GM12874 (cell line): ENCODE measurements around the gene GALNT11.

Experiments
- TF ChIP-seq, protein P1 (sequence below): IDR thresholded peaks from 2 replicates; pipeline ENCODE4 v1.5.1; 2011; ENCODE audit warnings: low read depth, mild to moderate bottlenecking, control low read depth, low read length, moderate library complexity; ENCODE audit not compliant: insufficient read depth

GALNT11 gene

DNA sequence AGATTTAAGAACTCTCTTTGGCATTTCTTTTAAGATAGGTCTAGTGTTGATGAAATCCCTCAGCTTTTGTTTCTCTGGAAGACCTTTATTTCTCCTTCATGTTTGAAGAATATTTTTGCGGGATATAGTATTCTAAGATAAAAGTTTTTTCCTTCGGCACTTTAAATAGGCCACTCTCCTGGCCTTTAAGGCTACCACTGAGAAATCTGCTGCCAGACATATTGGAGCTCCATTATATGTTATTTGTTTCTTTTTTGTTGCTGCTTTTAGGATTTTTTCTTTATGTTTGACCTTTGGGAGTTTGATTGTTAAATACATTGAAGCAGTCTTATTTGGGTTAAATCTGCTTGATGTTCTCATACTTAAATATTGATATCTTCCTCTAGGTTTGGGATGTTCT, 22.6 kb downstream of the GALNT11 start:
- TF ChIP-seq, protein P1, sequence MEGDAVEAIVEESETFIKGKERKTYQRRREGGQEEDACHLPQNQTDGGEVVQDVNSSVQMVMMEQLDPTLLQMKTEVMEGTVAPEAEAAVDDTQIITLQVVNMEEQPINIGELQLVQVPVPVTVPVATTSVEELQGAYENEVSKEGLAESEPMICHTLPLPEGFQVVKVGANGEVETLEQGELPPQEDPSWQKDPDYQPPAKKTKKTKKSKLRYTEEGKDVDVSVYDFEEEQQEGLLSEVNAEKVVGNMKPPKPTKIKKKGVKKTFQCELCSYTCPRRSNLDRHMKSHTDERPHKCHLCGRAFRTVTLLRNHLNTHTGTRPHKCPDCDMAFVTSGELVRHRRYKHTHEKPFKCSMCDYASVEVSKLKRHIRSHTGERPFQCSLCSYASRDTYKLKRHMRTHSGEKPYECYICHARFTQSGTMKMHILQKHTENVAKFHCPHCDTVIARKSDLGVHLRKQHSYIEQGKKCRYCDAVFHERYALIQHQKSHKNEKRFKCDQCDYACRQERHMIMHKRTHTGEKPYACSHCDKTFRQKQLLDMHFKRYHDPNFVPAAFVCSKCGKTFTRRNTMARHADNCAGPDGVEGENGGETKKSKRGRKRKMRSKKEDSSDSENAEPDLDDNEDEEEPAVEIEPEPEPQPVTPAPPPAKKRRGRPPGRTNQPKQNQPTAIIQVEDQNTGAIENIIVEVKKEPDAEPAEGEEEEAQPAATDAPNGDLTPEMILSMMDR, result no peak

DNA sequence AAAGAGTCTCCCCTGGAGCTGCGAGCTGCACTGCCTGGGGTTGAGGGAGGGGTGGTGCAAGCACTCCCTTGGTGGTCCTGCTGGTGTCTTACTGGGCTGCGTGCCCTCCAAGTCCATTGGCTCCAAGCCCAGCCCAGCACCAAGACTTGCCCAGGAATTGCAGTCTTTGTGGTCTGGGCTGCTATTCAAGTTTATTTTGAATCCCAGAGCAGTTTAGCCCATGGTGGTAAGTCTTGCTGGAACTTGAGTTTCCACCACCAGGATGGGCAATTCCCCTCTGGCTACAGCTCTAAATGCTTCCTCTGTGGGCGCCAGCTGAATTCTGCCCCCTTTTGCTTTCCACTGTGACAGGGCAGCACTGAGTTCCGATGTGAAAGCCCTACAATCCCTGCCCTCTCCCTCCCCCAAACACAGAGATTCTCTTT, 25.1 kb downstream of the GALNT11 start:
- TF ChIP-seq, protein P1, result no peak

DNA sequence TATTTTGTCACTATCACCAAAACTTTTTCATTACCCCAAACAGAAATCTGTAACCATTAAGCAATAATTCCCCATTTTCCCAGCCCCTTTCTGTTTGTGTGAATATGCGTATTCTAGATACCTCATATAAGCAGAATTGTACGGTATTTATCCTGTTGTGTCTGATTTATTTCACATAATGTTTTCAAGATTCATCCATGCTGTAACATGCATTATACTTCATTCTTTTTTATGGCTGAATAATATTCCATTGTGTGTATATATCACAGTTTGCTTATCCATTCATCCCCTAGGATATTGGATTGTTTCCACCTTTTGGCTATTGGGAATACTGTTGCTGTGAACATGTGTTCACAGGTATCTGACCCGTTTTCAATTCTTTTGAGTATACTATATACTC, 26.5 kb downstream of the GALNT11 start:
- TF ChIP-seq, protein P1, result no peak

DNA sequence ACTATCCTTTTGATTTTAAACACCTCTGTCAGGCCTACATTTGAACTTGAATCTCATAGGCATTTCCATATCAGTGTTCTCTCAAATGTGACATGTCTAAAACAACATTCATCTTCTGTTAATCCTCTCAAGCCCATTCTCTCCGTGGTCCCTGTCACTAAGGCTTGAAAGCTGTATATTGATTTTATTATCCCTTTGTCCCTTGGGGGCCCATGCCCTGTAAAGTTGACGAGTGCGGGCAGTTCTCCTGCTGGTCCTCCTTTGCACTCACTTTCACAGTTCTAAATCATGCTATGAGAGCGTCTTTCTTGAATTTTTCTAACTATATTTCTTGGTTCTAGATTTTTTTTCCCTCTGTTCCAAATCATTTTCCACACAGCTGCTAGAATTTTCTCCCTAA, 27.3 kb downstream of the GALNT11 start:
- TF ChIP-seq, protein P1, result no peak

DNA sequence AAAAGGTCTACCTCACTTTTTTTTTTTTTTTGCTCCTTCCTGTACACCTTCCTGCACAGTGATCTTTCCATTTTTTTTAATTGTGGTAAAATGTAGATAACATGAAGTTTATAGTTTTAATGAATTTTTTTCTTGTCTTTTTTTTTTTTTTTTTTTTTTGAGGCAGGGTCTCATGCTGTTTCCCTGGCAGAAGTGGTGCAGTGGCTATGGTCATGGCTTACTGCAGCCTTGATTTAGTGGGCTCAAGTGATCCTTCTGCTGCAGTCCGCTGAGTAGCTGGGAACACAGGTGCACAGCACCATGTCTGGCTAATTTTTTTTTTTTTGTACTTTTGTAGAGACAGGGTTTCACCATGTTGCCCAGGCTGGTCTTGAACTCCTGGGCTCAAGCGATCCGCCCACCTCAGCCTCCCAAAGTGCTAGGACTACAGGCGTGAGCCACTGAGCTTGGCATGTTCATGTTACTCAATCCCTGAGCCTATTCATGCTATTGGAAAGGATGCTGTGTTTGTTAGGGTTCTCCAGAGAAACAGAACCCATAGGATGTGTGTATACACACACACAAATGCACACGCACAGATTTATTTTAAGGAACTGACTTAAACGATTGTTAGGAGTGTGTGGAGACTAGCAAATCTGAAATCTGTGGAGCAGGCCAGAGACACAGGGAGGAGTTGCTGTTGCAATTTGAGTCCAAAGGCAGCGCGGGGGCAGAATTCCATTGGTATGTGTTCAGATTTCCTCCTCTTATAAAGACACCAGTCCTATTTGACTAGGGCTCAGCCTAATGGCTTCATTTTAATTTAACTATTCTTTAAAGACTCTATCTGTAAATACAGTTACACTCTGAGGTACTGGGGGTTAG, 29.1 kb downstream of the GALNT11 start:
- TF ChIP-seq, protein P1, result no peak

DNA sequence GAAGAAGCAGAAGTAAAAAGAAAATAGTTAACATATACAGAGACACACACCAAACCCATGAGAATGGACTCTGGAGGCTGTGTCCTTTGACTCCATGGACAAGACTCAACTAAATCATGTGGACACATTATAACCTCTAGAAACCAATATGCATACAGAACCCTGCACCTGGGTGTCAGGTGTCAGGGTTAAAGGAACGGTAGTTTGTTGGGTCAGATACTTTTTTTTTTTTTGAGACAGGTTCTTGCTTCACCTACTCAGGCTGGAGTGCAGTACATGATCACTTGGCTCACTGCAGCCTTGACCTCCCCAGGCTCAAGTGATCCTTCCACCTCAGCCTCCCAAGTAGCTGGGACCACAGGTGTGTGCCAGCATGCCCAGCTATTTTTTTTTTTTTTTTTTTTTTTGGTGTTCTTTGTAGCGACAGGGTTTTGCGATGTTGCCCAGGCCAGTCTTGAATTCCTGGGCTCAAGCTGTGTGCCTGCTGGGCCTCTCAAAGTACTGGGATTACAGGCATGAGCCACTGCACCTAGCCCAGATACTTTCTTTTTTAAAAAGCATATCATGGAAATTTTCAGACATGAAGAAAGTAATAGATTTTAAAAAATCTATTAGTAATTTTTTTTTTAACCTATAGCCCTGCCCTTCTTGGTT, 31.3 kb downstream of the GALNT11 start:
- TF ChIP-seq, protein P1, result no peak

DNA sequence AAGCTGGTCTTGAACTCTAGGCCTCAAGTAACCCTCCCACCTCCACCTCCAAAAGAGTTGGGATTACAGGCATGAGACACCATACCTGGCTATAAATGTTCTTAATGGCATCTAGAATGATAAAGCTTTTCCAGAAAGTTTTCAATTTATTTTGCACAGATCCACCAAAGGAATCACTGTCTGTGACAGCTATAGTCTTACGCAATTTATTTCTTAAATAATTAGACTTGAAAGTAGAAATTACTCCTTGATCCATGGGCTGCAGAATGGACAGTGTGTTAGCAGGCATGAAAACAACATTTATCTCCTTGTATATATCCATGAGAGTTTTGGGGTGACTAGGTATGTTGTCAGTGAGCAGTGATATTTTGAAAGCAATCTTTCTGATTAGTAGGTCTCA, 33.8 kb downstream of the GALNT11 start:
- TF ChIP-seq, protein P1, result no peak
